Activated CD4-positive, alpha-beta T cell treated with anti-CD3 and anti-CD28 coated beads, Interleukin-2, amount 50 U/mL, for 4 hours (primary cell): ENCODE data around the gene SKI.

Source experiments
- DNase-seq, 2 experiments: peaks; one replicate each; pipeline ENCODE4 v3.0.0-alpha.2; 2020

Gene SKI

DNA sequence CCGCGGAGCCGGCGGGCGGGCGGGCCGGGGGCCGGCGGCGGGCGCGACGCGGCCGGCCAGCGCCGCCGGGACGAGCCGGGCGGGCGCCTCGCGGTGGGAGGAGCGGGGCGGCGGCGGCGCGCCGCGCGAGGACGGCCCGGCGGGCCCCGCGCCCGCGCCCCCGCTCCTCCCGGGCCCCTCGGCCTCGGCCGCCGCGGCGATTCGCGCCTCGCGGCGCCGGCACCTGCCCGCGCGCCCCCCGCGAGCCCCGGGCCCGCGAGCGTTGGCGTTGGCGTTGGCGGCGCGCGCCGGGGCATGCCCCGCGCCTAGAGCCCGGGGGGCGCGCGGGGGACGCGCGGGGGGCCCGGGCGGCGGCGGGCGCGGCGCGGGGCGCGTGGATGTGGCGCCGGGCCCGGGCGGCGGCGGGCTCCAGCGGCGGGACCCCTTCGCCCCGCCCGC, at the start of gene SKI:
Gene SKI, plus strand, starts transcription at position 163 of the 438 bp plus-strand sequence. CDS start 448 bp downstream, outside the sequence.
- no peak for DNase-seq

DNA sequence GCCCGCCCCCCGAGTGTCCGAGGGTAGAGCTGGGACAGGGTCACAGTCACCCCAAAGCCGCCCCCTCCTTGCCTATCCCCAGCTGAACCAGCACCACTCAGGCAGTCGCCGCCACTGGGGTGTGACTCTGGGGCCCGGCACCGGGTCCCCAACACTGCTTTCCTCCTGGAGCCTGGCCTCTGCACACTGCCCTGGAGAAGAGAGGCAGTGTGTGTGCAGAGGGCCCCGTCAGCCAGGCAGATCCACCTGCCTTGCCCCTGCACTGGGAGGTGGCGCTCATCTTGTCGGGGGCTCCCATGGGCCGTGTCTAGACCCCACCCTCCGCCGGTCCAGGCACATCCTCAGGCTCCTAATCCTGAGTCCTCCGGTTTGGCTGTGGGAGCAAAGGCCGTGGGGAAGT, 49.2 kb upstream of the SKI start:
- no peak for DNase-seq

DNA sequence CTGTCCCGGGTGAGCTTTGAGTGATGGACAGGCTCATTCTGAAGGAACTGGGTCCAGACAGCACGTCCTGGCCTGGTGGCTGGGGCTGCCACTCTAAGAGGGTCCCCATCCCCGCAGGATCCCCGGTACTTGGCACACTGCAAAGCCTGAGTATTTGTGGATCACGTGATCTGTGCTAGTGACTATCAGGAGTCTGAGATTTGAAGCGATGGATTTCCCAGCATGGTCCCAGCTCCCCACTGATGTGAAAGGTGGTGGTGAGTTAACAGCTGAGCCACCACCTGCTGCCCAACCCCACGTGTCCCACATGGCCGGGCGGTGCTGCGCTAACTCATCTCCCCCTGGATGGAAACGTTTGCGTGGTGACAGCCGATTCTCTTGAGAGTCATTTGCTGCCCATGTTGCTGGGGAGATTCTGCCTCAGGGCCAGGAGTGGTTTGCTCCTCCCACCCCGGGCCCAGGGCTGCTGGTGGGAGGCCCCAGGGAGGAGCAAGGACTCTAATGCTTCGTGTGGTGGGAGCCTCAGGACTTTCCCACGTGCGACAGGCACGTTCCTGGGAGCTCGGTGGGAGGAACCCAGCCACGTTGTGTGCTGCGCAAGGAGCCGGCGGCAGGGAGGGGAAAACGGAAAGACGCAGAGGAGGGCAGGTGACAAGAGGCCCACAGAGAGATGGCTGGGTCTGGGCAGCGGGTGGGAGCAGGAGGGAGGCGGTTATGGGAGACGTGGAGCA, 48.7 kb upstream of the SKI start:
- no peak for DNase-seq

DNA sequence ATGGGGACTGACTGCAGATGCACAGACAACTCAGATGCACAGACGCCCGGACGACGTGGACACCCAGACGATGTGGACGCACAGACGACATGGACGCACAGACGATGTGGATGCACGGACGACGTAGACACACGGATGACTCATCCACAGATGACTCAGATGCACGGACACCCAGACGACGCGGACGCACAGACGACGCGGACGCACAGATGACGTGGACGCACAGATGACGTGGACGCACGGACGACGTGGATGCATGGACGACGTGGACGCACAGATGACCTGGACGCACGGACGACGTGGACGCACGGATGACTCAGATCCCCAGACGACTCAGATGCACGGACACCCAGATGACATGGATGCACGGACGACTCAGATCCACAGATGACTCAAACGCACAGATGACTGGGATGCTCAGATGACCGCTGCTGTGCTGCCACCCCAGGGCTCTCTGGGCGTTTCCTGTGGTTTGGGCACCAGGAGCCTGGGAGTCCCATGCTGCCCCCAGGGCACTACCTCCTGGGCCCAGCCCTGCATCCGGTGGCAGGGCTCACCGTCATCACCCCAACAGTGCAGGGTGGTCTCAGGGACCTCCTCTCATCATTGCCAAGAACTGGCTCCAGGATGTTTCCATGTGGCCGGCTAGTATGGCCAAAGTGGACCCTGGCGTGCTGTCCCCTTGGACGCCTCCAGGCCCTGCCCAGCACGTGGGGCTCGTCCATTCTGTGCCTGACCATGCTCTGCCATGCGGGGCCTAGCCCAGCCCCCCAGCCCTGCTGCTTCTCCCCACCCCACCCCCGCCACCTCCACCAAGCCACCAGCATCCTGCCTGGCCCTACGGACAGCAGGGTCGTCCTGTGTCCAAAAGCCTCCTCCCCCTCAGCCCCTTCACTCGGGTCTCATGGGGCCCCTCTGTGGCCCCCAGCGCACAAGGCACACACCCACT, 47.5 kb upstream of the SKI start:
- DNase-seq, result no peak

DNA sequence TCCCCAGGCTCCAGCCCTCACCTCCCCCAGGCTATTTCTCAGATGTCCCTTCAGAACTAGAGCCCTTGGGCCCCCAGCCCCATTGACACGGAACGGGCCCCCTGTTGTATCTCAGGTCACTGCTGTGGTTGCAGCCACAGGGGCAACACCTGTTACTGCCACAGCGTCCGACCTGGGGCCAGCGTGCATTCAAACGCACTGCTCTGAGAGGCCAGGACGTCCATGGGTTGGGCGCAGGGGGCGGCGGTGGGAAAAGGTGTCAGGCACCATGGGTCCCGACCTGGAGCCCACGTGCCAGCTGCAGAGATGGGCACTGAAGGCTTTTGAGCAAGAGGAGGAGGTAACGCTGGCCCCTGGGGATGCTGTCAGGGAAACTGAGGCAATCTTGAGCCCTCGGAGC, 46.8 kb upstream of the SKI start:
- no peak for DNase-seq

DNA sequence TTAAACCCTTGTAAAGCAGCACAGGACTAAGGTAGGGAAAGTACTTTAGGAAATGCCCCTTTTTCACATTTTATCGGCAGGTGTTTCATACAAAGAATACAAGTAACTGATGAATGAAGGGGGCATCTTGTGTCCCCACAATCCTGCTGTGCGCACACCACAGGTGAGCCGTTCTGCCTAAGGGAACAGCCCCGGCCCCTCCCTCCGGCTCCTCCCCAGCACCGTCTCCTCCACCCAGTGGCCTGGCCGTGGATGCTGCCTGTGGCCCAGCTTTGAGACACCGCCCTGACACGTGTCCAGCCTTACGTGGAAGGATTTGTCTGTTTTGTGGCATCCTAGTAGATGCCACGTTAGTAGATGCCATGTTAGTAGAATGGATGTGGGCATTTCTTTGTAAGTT, 46.4 kb upstream of the SKI start:
- no peak for DNase-seq

DNA sequence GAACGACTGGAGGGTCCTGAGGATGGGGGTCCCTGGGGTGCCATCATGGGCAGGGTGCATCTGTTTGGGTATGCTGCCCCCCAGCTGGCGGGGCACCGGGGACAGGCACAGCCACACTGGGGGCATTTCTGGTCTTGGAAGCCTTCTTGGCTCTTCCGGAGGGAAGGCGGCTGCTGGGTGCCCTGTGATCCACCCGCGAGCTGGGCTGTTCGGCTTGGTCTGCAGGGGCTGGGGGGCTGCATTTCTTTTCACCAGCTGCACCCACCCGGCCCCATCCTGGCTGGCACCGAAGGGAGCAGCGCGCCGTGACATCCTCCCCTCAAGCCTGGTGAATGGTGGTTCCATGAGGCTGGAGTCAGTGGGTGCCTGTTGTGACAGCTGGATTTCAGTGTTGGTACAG, 45.7 kb upstream of the SKI start:
- DNase-seq, result no peak

DNA sequence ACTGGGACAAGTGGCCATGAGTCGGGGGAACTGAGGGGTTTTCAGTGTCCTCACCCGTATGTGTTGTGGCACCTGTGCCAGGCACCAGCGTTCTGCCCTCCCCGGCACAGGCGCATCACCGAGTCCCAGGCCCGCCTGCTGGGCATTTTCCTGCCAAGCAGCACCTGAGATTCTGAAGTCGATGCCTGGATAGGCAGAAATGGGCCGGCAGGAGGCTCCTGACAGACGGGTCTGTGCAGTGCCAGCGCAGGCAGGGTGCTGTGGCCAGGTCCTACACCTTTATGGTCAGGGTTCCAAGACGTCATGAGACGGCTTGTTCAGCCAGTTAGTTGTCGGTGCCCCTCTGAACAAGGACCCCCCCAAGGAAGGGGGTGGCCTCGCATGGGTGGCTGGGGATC, 44.2 kb upstream of the SKI start:
- no peak for DNase-seq

DNA sequence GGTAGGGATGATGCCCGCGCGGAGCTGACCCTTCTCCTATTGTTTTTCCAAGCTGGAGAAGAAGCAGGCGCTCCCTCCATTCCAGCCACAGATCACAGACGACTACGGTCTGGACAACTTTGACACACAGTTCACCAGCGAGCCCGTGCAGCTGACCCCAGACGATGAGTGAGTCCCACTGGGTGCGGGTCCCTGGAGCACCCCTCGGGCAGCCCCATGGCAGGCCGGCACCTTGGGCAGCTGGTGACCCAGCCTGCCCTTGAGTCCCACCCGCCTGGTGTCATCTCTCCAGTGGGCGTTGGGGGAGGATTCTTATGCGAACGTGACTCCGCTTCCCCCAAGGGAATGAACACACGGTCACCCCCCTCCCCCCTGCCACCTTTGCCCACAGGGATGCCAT, 43.6 kb upstream of the SKI start:
- DNase-seq, result no peak

DNA sequence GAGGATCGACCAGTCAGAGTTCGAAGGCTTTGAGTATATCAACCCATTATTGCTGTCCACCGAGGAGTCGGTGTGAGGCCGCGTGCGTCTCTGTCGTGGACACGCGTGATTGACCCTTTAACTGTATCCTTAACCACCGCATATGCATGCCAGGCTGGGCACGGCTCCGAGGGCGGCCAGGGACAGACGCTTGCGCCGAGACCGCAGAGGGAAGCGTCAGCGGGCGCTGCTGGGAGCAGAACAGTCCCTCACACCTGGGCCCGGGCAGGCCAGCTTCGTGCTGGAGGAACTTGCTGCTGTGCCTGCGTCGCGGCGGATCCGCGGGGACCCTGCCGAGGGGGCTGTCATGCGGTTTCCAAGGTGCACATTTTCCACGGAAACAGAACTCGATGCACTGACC, 43.2 kb upstream of the SKI start:
- DNase-seq, result no peak

DNA sequence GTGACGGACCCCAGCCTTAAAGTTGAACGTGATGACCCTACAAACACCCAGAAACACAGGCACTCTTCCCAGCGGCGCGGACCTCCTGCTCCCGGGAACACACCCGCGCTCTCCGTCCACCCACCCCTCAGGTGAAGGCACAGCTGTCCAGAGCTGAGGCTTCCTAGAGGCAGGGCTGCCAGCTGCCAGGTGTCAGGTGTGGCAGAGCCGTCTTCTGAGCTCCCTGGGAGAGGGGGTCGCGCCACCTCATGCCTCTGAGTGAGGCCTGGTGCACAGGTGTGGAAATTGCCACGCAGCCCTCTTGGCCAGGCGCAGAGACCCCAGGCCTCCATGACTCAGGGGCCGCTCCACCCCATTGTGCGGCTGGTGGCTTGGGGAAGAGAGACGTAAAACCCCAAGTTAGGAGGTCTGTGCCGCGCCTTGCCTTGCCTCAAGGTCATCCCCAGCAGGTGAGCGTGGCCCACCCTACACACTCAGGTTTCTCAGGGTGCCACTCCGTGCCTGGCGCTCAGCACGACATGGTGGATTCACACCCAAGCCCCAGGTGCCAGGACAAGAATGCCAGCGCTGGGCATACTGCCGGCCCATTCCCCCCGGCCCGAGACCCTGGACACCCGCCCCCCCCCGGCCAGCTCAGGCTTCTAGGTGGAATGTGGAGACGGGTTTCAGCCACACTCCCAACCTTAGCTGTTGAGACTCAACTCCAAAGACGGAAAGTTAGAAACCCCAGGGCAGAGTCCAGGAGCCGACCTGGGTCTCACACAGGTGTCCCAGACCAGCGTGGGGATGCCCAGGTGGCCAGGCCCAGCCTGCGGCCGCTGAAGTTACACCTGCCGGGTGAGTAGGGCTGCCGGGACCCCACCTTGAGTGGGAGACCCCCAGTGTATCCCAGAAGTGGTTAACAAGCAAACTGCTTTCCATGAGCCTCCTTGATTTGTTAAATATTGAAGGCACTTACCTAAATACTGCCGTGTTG, 42.0 kb upstream of the SKI start:
- no peak for DNase-seq

DNA sequence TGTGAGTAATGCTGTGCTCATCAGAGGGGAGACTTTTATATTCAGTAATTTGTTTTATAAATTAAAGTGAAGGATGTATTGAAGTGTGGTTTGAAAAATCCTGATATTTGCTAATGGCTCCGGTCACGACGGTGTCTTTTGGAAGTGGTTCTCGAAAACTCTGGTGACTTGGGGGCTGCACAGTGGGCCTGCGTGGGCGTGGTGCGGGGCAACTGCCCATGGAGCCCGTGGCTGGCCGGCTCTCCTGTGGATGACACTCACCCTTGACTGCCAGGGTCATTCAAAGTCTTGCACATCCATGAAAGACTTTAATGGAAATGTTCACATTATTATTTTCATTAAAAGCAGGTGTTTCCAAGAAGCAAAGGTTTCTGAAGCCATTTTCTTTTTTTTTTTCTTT, 41.2 kb upstream of the SKI start:
- no peak for DNase-seq

DNA sequence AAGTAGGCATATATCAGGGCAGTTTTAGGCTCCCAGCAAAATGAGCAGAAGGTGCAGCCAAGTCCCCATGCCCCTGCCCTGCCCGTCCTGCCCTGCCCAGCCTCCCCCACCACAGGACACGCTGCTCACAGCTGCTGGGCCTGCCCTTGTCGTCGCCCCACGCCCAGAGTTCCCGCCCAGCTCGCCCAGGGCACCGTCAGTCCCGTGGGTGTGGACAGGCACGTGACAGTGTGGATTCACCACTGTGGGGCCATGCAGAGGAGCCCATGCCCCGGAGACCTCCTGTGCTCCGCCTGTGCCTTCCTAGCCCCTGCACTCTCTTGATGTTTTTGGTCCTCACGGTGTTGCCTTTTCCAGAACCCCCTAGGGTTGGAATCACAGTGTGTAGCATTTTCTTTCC, 40.5 kb upstream of the SKI start:
- DNase-seq, result no peak

DNA sequence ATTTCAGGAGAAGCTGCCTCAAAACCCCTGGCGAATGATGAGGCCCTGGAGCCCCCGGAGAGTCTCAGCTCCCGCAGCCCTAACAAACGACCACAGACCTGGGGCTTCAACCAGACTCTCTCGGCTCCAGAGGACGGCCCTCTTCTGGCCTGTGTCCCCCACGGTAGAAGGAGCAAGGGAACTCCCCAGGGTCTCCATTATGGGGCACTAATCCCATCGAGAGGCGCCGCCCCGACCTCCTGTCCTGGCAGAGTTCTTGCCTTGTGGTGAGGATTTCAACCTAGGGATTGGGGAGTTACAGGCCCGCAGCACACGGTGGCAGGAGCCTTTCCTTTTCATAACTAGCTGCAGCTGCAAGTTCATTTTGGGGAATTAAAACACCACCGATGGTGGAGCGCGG, 39.8 kb upstream of the SKI start:
- DNase-seq, result no peak

DNA sequence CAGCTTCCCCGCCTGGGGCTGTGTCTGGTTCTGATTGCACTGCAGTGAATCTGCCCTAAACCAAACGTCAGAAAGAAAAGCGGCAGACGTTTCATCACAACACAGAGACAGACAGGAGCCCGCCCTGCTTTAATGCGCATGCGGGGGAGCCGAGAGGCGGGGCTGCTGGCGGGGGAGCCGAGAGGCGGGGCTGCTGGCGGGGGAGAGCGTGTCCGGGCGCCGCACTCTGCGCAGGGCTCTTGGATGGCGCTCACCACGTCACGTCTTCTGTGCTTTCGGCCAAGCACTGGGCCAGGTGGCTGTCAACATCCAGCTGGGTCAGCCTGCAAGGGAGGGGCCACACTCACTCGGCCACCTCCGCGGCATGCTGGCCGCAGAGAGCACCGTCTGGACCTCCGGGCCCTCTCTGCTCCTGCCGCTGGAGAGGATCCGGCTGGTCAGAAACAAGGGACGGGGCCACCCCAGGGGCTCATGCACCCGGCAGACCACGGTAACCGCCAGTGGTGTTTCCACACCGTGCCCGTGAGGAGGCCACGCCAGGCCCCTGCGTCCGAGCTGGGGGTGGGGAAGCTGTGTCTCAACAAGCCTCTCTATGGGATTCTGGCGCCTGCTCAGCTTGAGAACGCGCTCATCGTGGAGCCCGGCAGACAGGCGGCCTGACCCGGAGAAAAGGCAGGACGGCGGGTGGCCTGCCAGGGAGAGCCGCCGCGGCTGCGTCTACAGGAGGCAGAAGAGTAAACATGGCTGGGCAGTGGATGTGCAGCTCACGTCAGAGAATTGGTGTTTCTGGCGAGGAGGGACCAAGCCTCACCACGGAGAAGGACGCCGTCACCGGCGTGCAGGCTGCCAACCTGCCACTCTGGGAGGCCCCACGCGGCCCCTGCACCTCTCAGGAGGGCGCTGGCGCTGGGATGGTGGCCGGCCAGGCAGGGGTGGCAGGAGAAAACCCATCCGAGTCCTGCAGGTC, 38.4 kb upstream of the SKI start:
- peak; percentile 85 to 86 for DNase-seq

DNA sequence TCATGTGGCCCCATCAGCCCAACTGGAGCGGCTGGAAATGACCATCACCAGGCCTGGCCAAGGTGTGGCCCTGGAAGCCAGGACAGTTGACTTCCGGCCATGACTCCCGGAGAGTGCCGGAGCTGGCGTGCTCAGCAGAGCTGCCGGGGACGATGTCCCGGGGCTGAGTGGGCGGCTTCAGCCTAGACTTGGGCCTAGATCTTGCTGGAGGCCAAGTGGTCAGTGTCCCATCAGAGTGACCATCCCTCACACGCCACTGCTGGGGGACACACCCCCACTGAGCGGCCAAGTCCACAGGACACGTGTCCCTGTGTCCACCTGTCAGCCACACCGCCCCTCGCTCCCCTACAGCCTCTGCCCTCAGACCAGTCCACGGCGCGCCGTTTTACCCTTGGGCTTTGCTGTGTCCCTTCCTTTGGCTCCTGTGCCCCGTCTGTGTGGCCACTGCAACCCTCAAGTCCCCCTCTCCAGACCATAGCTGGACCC, 37.6 kb upstream of the SKI start:
- DNase-seq, result no peak

DNA sequence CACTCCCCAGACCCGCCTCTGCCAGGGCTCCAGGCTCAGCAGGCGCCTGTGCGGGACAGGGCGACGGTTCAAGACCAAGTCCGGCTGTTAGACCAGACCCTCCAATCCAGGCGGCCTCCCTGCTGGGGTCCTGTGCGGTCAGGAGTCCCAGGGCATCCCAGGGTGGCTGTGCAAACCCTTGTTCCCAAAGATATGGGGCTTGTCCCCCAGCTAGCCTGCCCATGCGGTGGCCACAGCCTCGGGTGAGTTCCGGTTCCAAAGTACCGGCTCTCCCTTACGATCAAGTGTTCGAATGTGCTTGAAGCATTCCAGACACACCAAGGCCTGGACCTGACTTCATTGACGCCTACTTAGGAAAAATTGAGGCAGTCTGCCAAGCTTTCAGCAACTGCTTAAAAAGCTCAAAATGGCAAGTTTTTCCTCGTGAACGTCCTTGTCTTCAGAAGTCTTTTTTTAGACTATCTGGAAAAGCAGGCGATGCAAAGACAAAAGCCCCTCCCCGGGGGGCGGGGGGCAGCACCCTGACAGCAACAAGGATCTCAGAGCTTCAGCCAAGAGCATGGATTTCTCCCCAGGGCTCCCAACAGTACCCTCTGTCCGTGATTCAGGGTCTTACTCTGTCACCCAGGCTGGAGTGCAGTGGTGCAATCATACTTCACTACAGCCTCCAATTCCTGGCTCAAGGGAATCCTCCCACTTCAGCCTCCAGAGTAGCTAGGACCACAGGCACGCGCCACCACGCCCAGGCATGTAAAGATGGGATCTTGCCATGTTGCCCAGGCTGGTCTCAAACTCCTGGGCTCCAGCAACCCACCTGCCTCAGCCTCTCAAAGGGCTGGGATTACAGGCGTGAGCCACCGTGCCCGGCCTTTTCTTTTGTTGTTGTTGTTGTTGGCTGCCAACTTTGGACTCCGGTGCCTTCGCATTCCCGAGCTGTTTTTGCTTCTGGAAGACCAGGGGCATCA, 35.8 kb upstream of the SKI start:
- DNase-seq, result no peak

DNA sequence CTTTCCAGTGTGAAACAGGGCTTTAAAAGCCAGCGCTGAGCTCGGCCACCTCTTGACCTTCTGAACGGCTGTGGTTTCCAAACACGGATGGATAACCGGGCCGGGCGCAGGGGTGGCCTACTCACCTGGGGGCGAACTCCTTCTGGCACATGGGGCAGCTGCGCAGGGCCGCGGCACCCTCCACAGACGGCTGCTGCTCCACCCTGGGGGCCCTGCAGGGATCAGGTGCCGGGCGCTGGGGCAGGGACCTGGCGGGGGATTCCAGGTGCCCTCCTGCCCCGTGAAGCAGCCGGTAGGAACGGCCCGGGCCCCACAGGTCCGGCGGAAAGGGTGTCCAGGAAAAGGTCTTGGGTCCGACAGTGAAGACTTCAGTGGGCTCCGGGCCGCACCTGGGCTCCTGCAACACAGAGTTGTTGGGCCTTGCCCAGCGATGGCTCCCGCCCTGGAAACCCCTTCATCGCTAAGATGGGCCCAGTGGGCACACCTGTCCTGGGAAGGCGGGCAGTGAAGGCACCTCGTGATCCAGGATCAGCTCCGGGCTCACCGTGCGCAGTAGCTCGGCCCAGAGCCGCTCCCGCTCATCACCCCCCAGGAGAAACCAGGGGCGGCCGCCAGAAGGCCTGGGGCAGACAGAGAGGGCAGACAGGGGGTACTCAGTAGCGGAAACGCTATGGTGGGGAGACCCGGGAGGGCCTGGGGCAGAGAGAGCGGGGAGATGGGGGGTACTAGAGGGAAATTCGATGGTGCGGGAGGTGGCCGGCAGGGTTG, 34.4 kb upstream of the SKI start:
- no peak for DNase-seq

DNA sequence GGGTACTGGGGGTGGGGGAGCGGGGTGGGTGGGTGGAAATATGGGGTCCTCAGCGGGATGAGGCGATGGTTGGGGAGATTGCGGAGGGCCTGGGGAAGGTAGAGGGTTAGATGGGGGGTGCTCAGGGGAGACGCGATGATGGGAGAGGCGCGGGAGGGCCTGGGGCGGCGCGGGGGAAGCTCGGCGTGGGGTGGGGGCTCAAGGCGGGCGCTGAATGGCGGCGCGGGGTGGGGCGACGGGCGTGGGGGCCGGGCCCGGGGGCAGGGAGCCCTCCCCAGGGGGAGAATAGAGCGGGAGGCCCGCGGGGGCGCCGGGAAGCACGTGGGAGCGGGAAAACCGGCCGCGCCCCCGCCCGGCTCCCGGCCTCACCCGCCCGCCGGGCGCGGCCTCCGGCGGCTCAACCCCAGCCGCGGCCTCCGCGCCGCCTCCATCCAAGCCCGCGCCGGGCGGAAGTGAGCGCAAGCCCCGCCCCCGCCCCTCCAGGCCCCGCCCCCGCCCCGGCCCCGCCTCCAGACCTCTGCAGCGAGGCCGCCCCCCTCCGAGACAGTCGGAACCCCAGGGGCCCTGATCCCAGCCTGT, 33.7 kb upstream of the SKI start, which contains the start of gene FAAP20:
Gene FAAP20, minus strand, starts transcription at position 454 of the 579 bp plus-strand sequence. Its CDS starts 23 bp downstream, at position 431.
- peak in 1 of 2 experiments; percentile 30 for DNase-seq
